Heart right ventricle (tissue), 16 donors: ENCODE results near the gene CUL5. TPM values are rescaled to one million over a fixed set of nuclear protein-coding genes. Genes with fewer than 3 reads are reported as not detected.
"Not testable (repeated sequence)": the region's sequence is repeated elsewhere in the genome, so short reads cannot be mapped to it uniquely, and the experiment has no call there.

ENCODE experiments used
- ATAC-seq, 8 donors: fragments of 200-7000 bp; cut with Tn5 transposase; one replicate each; pipeline ENCODE4 v1.9.1; 2020; ENCODE audit warnings: mild to moderate bottlenecking in 8 of 8, moderate library complexity in 8 of 8, moderate number of reproducible peaks in 1 of 8
- DNase-seq, 2 donors: peaks; one replicate each; pipeline ENCODE4 v3.0.0-alpha.2; 2020
- H3K27ac ChIP-seq, 10 donors: fragments of 200-600 bp; sonication (generic) in 2 of 10; one replicate each; pipeline versions ENCODE4 v1.5.0 to v1.8.0; 2020 to 2022; ENCODE audit warnings: mild to moderate bottlenecking in 3 of 10
- H3K27me3 ChIP-seq, 7 donors: fragments of 200-600 bp; one replicate each; pipeline ENCODE4 v1.8.0; 2021 to 2022; ENCODE audit warnings: mild to moderate bottlenecking in 2 of 7
- H3K36me3 ChIP-seq, 9 donors: fragments of 200-600 bp; sonication (generic) in 1 of 9; one replicate each; pipeline versions ENCODE4 v1.5.0 to v1.8.0; 2020 to 2022; ENCODE audit warnings: mild to moderate bottlenecking in 2 of 9
- H3K4me1 ChIP-seq, 9 donors: fragments of 200-600 bp; sonication (generic) in 1 of 9; one replicate each; pipeline versions ENCODE4 v1.5.0 to v1.8.0; 2020 to 2022; ENCODE audit warnings: mild to moderate bottlenecking in 4 of 9
- H3K4me3 ChIP-seq, 10 donors: fragments of 200-600 bp; sonication (generic) in 2 of 10; one replicate each; pipeline versions ENCODE4 v1.5.0 to v1.8.0; 2020 to 2022; ENCODE audit warnings: mild to moderate bottlenecking in 7 of 10, moderate library complexity in 2 of 10
- H3K9me3 ChIP-seq, 11 donors: fragments of 200-600 bp in 10 of 11; sonication (generic) in 2 of 11; one replicate each; pipeline versions ENCODE4 v1.5.0 to v1.8.0; 2013 to 2022; ENCODE audit warnings: mild to moderate bottlenecking in 2 of 11, control low read depth in 1 of 11, moderate library complexity in 1 of 11
- CTCF ChIP-seq, 9 donors: fragments of 200-600 bp; sonication (generic) in 2 of 9; IDR thresholded peaks; one replicate each; pipeline versions ENCODE4 v1.5.0 to v1.8.0; 2021 to 2022; ENCODE audit warnings: antibody characterized with exemption in 9 of 9, mild to moderate bottlenecking in 5 of 9, moderate library complexity in 1 of 9
- WGBS, 2 donors: extraction: QIAGEN DNeasy Blood & Tissue Kit; methylation state at CpG; one replicate each; pipeline ENCODE4 v1.1.7; 2013; ENCODE audit warnings: inconsistent platforms in 1 of 2; 5-methylcytosine and 5-hydroxymethylcytosine counted together
- intact Hi-C, 10 donors: fragments of 100-400 bp; cut with DNase I; formaldehyde crosslinking; loops; one replicate each; pipeline versions ENCODE4 v1.11.1 to v1.14.2; 2022
- polyA plus RNA-seq, 2 donors: library from polyadenylated mRNA; stranded (reverse); fragments of 200-250 nt; gene quantifications; one replicate each; pipeline ENCODE4 v1.2.3, GENCODE V29; 2013
- total RNA-seq, 10 donors: library from RNA; stranded (reverse); fragmentation: NEBNext Ultra II Directional in 3 of 10; extraction: Animal tissue kit (Norgen Biotek cat#: 25700) in 3 of 10; gene quantifications; one replicate each; pipeline versions ENCODE4 v1.2.1 to v1.2.4, GENCODE V29; 2021 to 2023
- donor health status: Arrhythmogenic right ventricular cardiomyopathy.
- donor health status: ischemic (EF 13 %, LVEDD 7.1; RV severe dilation, severe dysfunction).
- donor health status: healthy with polysubstance abuse.
- donor health status: DM: no; HTN: yes; CAD: no.
- donor health status: DM: no; HTN: no; CAD: no.
- donor health status: ischemic (EF 25% LVEDD 6.9; RV normal size, moderate dysfunction).
- donor health status: ischemic (EF 25% LVEDD 5.7; RV mildly dilated, moderate dysfunction).
- donor health status: healthy.
- donor health status: DM: yes; HTN: yes; CAD: no.
- donor health status: Ischemic cardiomyopathy.
- donor health status: ischemic (EF 35%, LVEDD 5.7; RV mildly dilated, moderate dysfunction).
- donor health status: nonischemic (EF 11% LVEDD 7.7; RV severe dilation, severe dysfunction).
- donor health status: DM: yes; HTN: yes; CAD: no.
- donor health status: PGD.
- donor health status: ischemic (EF 29% LVEDD 5.4; RV normal size, mild dysfunction).
- donor health status: nonischemic (EF 23%, LVEDD 6.1; RV moderate dilation, normal function).

The CUL5 gene
- total and polyA plus RNA-seq, 12 donors = 5.9 to 51.3 (median 39.4) TPM

GRCh38 chr11:108131993-108132392 is 123.3 kb downstream of the CUL5 start:
- Histone ChIP-seq H3K9me3 (no peaks in the 10 kb centered on the region), H3K27ac (peak overlapping the region in 1 of 10 donors; percentile 23), H3K4me1 (peaks cover 0 to 46% (median 20%) of the 10 kb centered on the region in 9 donors), H3K4me3 (no peak overlapping the region), H3K36me3 (peaks cover 0 to 72% (median 12%) of the 10 kb centered on the region in 9 donors), H3K27me3 (no peaks in the 10 kb centered on the region)
- intact Hi-C loops = no loop called here
- ATAC-seq = no peak
- DNase-seq = no peak
- no peak for TF ChIP-seq CTCF (IDR thresholded peaks at IDR 0.05)
- WGBS, 2 donors = 87 to 100% methylated on average over 1 of the region's 1 CpG

- 92 to 96% methylated on average over 2 of the region's 2 CpGs for WGBS, 2 donors
- intact Hi-C loops, ATAC-seq, H3K27me3 ChIP-seq, H3K4me3 ChIP-seq, H3K9me3 ChIP-seq, DNase-seq: not testable (repeated sequence)
- Histone ChIP-seq H3K4me1 (peaks cover 0 to 37% (median 15%) of the 10 kb centered on the region in 9 donors), H3K27ac (peak overlapping the region in 1 of 10 donors; percentile 30), H3K36me3 (peaks cover 0 to 76% (median 12%) of the 10 kb centered on the region in 9 donors)
Observed at GRCh38 chr11:108132993-108133538, 124.4 kb downstream of the CUL5 start.

- TF ChIP-seq CTCF (IDR thresholded peaks at IDR 0.05) = peak in 3 of 9 donors; percentile 11 to 27 (median 16)
- 68 to 69% methylated on average over 2 of the region's 2 CpGs for WGBS, 2 donors
- peaks cover 0 to 28% (median 6%) of the 10 kb centered on the region in 9 donors for H3K4me1 ChIP-seq
- H3K27me3 ChIP-seq = no peaks in the 10 kb centered on the region
- peak overlapping the region in 1 of 10 donors; percentile 32 for H3K27ac ChIP-seq
- H3K4me3 ChIP-seq = no peak overlapping the region
- ATAC-seq = peak in 1 of 8 donors; percentile 28
- intact Hi-C loops = no loop called here
- DNase-seq = no peak
- H3K36me3 ChIP-seq = peaks cover 0 to 96% (median 31%) of the 10 kb centered on the region in 9 donors
- no peaks in the 10 kb centered on the region for H3K9me3 ChIP-seq
Observed at GRCh38 chr11:108135845-108136544, 127.3 kb downstream of the CUL5 start.

- no peak for TF ChIP-seq CTCF (IDR thresholded peaks at IDR 0.05)
- peaks cover 0 to 100% (median 38%) of the 10 kb centered on the region in 9 donors for H3K36me3 ChIP-seq
- H3K9me3 ChIP-seq = no peaks in the 10 kb centered on the region
- intact Hi-C loops = no loop called here
- H3K4me3 ChIP-seq = no peak overlapping the region
- H3K4me1 ChIP-seq = peaks cover 0 to 17% (median 3%) of the 10 kb centered on the region in 9 donors
- no peak overlapping the region for H3K27ac ChIP-seq
- 93 to 100% methylated on average over 1 of the region's 1 CpG for WGBS, 2 donors
- DNase-seq (no peak), ATAC-seq (no peak)
- H3K27me3 ChIP-seq = no peaks in the 10 kb centered on the region
Observed at GRCh38 chr11:108137212-108137611, 128.5 kb downstream of the CUL5 start.

GRCh38 chr11:108142304-108142703 is 133.6 kb downstream of the CUL5 start:
- no peak for TF ChIP-seq CTCF (IDR thresholded peaks at IDR 0.05)
- Histone ChIP-seq H3K27me3 (no peaks in the 10 kb centered on the region), H3K36me3 (peaks cover 0 to 100% (median 72%) of the 10 kb centered on the region in 9 donors), H3K9me3 (no peaks in the 10 kb centered on the region), H3K27ac (no peak overlapping the region), H3K4me3 (no peak overlapping the region), H3K4me1 (peaks cover 0 to 7% (median 0%) of the 10 kb centered on the region in 9 donors)
- WGBS, 2 donors = 87 to 96% methylated on average over 7 of the region's 7 CpGs
- ATAC-seq = no peak
- DNase-seq = no peak
- intact Hi-C loops = no loop called here
